Measurements from ENCODE around the gene FARS2. TPM values are rescaled to one million over a fixed set of nuclear protein-coding genes. Genes with fewer than 3 reads are reported as not detected.

Gene FARS2
- total RNA-seq, 2 experiments from 2014 or later: 15.7 to 18.5 TPM

- DNase-seq (no peak), ATAC-seq (no peak)
- H3K36me3 Mint-ChIP-seq (ENCODE audit: low read depth): peaks cover 4% of the 10 kb centered on the region
- H3K4me1 Mint-ChIP-seq (ENCODE audit: low read depth): peaks cover 10% of the 10 kb centered on the region
- TF ChIP-seq CTCF (IDR thresholded peaks at IDR 0.05): no peak
- H3K27ac Mint-ChIP-seq: no peak overlapping the region
- ChIA-PET POLR2A (no interaction called here), CTCF (interaction anchor here (2.0 kb wide), 1 partner anchor 29 kb away, joined by 5 read pairs; no protein-coding TSS in a partner anchor)
- intact Hi-C loops (cut with micrococcal nuclease): no loop called here
- no peak overlapping the region for H3K4me3 Mint-ChIP-seq
- no peaks in the 10 kb centered on the region for H3K27me3 Mint-ChIP-seq
- no peaks in the 10 kb centered on the region for H3K9me3 Mint-ChIP-seq
Measured at GRCh38 chr6:5442916-5443315, 181.6 kb downstream of the FARS2 start.

DNA sequence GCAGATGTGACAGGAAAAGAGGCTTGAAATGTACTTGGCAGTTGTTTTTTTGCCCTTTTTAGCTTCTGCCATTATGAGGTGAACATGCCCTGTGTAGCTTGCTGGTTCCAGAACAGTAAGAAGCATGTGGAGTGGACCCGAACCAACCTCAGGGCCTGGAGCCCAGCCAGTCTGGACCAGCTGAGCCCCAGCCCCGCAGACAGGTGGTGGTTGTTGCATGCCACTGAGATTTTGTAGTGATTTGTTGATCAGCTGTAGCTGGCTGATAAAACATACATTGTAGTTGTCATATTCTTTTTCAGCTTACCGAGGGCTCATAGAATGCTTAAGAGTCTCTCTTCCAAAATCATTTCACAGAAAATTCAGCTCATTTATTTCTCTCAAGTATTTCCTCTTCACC lies 182.2 kb downstream of the FARS2 start:
- peaks cover 10% of the 10 kb centered on the region for H3K4me1 Mint-ChIP-seq (ENCODE audit: low read depth)
- no peak for TF ChIP-seq CTCF (IDR thresholded peaks at IDR 0.05)
- POLR2A ChIA-PET: no interaction called here
- ATAC-seq (no peak), DNase-seq (no peak)
- intact Hi-C loops (cut with micrococcal nuclease): no loop called here
- CTCF ChIA-PET: interaction anchor here (2.0 kb wide), 1 partner anchor 28 kb away, joined by 5 read pairs; no protein-coding TSS in a partner anchor
- H3K27ac Mint-ChIP-seq: no peak overlapping the region
- H3K9me3 Mint-ChIP-seq: no peaks in the 10 kb centered on the region
- H3K27me3 Mint-ChIP-seq: no peaks in the 10 kb centered on the region
- H3K4me3 Mint-ChIP-seq: no peak overlapping the region
- H3K36me3 Mint-ChIP-seq (ENCODE audit: low read depth): peaks cover 4% of the 10 kb centered on the region

GRCh38 chr6:5446362-5447075 lies 185.2 kb downstream of the FARS2 start:
- POLR2A ChIA-PET: no interaction called here
- DNase-seq (no peak), ATAC-seq (no peak)
- Mint-ChIP-seq H3K9me3 (no peaks in the 10 kb centered on the region), H3K4me1 (ENCODE audit: low read depth) (peaks cover 6% of the 10 kb centered on the region), H3K27me3 (no peaks in the 10 kb centered on the region), H3K36me3 (ENCODE audit: low read depth) (peaks cover 6% of the 10 kb centered on the region), H3K27ac (no peak overlapping the region), H3K4me3 (no peak overlapping the region)
- intact Hi-C loops (cut with micrococcal nuclease): no loop called here
- CTCF ChIA-PET: no interaction called here
- TF ChIP-seq CTCF (IDR thresholded peaks at IDR 0.05): no peak

DNA sequence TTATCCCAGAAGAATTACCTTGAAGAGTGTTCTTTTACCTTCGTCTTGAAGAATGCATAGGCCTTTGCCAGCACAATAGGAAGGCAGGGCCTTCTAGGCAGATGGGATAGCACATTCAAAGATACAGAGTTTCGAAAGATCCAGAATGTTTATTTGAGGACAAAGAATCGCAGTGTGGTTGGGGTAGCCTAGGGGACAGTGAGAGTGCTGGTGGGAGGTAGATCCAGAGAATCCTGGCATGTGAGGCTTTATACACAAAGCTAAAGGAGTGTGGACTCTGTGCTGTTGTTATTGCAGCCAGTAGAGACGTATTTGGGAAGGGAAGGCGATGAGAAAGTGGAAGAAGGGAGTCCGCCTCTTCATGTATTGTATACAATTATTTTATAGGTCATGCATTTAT lies 186.6 kb downstream of the FARS2 start:
- DNase-seq: no peak
- ChIA-PET POLR2A (no interaction called here), CTCF (no interaction called here)
- intact Hi-C loops (cut with micrococcal nuclease): no loop called here
- no peaks in the 10 kb centered on the region for H3K9me3 Mint-ChIP-seq
- H3K27ac Mint-ChIP-seq: no peak overlapping the region
- H3K4me3 Mint-ChIP-seq: no peak overlapping the region
- H3K36me3 Mint-ChIP-seq (ENCODE audit: low read depth): peaks cover 6% of the 10 kb centered on the region
- peaks cover 4% of the 10 kb centered on the region for H3K4me1 Mint-ChIP-seq (ENCODE audit: low read depth)
- TF ChIP-seq CTCF (IDR thresholded peaks at IDR 0.05): no peak
- no peaks in the 10 kb centered on the region for H3K27me3 Mint-ChIP-seq
- no peak for ATAC-seq

GRCh38 chr6:5450073-5450472 lies 188.8 kb downstream of the FARS2 start:
- Mint-ChIP-seq H3K27ac (no peak overlapping the region), H3K27me3 (no peaks in the 10 kb centered on the region), H3K36me3 (ENCODE audit: low read depth) (peaks cover 6% of the 10 kb centered on the region), H3K9me3 (no peaks in the 10 kb centered on the region), H3K4me3 (no peak overlapping the region), H3K4me1 (ENCODE audit: low read depth) (peaks cover 4% of the 10 kb centered on the region)
- ChIA-PET CTCF (interaction anchor here (1.4 kb wide), 1 partner anchor 27 kb away, joined by 3 read pairs; no protein-coding TSS in a partner anchor), POLR2A (no interaction called here)
- intact Hi-C loops (cut with micrococcal nuclease): no loop called here
- peak; percentile 11 for DNase-seq
- no peak for TF ChIP-seq CTCF (IDR thresholded peaks at IDR 0.05)
- peak; percentile 55 for ATAC-seq

Measured in activated CD8-positive, alpha-beta T cell treated with anti-CD3 and anti-CD28 coated beads for 36 hours (primary cell).